SK-N-SH (cell line): ENCODE measurements around the gene ZMYND15.

Experiments used
- CHD2 ChIP-seq: fragments of 150-350 bp; IDR thresholded peaks from 2 replicates; pipeline ENCODE4 v1.6.1; 2018; ENCODE audit warnings: low read length; ENCODE audit not compliant: partially characterized antibody
- EP300 ChIP-seq, 2 experiments: IDR thresholded peaks; 2 replicates each; pipeline versions ENCODE4 v1.4.0 to v1.6.1; 2012; ENCODE audit warnings: borderline replicate concordance in 1 of 2, low read depth in 1 of 2, low read length in 1 of 2
- FOXM1 ChIP-seq: IDR thresholded peaks from 2 replicates; pipeline ENCODE4 v1.4.0; 2012; ENCODE audit warnings: low read depth, mild to moderate bottlenecking
- GABPA ChIP-seq: IDR thresholded peaks from 2 replicates; pipeline ENCODE4 v1.4.0; 2012; ENCODE audit warnings: low read depth, mild to moderate bottlenecking
- GATA2 ChIP-seq: sonication (generic); formaldehyde crosslinking; IDR thresholded peaks from 2 replicates; pipeline ENCODE4 v1.5.0; 2020; ENCODE audit warnings: mild to moderate bottlenecking, missing genetic modification reagents
- JUND ChIP-seq: IDR thresholded peaks from 2 replicates; pipeline ENCODE4 v1.4.0; 2012
- MXI1 ChIP-seq: IDR thresholded peaks from 2 replicates; pipeline ENCODE4 v1.6.1; 2012; ENCODE audit warnings: mild to moderate bottlenecking, low read depth, low read length, improper control_type of control experiment
- POLR2AphosphoS5 ChIP-seq: IDR thresholded peaks from 2 replicates; pipeline ENCODE4 v1.6.1; 2012; ENCODE audit warnings: low read depth, low read length
- RFX5 ChIP-seq: IDR thresholded peaks from 2 replicates; pipeline ENCODE4 v1.6.1; 2012; ENCODE audit warnings: mild to moderate bottlenecking, improper control_type of control experiment, low read length
- SMC3 ChIP-seq: IDR thresholded peaks from 2 replicates; pipeline ENCODE4 v1.6.1; 2012; ENCODE audit warnings: low read depth, low read length, improper control_type of control experiment
- TEAD4 ChIP-seq: IDR thresholded peaks from 2 replicates; pipeline ENCODE4 v1.4.0; 2012; ENCODE audit warnings: mild to moderate bottlenecking, borderline replicate concordance; ENCODE audit not compliant: insufficient read depth
- YY1 ChIP-seq: IDR thresholded peaks from 2 replicates; pipeline ENCODE4 v1.4.0; 2012; ENCODE audit warnings: low read depth, mild to moderate bottlenecking
- TF ChIP-seq, protein P1 (sequence below): fragments of 200-600 bp; sonication (generic); IDR thresholded peaks from 2 replicates; pipeline ENCODE4 v1.6.1; 2017; ENCODE audit warnings: antibody characterized with exemption, mild to moderate bottlenecking, moderate library complexity
- TF ChIP-seq, protein P2 (sequence below): IDR thresholded peaks from 2 replicates; pipeline ENCODE4 v1.4.0; 2012; ENCODE audit warnings: low read depth, borderline replicate concordance

DNA sequence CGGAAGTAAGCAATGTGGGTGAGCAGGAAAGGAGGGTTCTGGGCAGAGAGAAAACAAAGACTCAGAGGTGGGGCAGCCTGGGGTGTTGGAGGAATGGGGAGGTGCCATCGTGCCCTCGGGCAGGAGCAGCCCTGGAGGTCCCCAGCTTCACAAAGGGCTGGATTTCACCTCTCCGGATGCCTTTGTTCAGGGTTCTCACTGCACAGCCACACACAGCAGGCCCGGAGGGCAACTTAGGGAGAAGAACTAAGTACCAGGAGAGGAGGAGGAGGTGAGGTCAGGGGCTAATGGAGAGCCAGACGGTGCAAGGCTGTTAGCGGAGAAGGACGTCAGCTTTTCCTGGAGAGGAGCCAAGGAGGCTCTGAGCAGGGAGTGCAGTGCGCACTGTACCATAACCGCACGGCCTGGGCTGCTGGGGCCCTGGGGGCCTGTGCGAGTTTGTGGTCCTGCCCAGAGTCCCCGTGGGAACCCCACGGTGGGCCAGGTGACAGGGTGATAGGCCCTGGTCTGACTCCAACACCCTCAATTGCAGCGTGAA is 19.9 kb upstream of the ZMYND15 start:
- TF ChIP-seq, protein P1, sequence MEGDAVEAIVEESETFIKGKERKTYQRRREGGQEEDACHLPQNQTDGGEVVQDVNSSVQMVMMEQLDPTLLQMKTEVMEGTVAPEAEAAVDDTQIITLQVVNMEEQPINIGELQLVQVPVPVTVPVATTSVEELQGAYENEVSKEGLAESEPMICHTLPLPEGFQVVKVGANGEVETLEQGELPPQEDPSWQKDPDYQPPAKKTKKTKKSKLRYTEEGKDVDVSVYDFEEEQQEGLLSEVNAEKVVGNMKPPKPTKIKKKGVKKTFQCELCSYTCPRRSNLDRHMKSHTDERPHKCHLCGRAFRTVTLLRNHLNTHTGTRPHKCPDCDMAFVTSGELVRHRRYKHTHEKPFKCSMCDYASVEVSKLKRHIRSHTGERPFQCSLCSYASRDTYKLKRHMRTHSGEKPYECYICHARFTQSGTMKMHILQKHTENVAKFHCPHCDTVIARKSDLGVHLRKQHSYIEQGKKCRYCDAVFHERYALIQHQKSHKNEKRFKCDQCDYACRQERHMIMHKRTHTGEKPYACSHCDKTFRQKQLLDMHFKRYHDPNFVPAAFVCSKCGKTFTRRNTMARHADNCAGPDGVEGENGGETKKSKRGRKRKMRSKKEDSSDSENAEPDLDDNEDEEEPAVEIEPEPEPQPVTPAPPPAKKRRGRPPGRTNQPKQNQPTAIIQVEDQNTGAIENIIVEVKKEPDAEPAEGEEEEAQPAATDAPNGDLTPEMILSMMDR = no peak
- no peak for TF ChIP-seq SMC3
- TF ChIP-seq EP300 (IDR thresholded peaks at IDR 0.05; ENCODE audit: borderline replicate concordance in 1 of 2, low read depth in 1 of 2, low read length in 1 of 2) = no peak
- TF ChIP-seq GABPA = no peak
- TF ChIP-seq, protein P2, sequence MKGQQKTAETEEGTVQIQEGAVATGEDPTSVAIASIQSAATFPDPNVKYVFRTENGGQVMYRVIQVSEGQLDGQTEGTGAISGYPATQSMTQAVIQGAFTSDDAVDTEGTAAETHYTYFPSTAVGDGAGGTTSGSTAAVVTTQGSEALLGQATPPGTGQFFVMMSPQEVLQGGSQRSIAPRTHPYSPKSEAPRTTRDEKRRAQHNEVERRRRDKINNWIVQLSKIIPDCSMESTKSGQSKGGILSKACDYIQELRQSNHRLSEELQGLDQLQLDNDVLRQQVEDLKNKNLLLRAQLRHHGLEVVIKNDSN = no peak
- TF ChIP-seq YY1 = no peak
- no peak for TF ChIP-seq MXI1
- TF ChIP-seq TEAD4 = no peak
- no peak for TF ChIP-seq FOXM1
- no peak for TF ChIP-seq GATA2 (CRISPR knock-in tag)
- no peak for TF ChIP-seq CHD2
- TF ChIP-seq POLR2AphosphoS5 = no peak
- no peak for TF ChIP-seq JUND
- no peak for TF ChIP-seq RFX5
